C4-2B (cell line): ENCODE data around the gene CLMP.

Source experiments
- ZFX ChIP-seq: fragments of 450-650 bp; IDR thresholded peaks from 2 replicates; pipeline ENCODE4 v1.6.1; 2017
- TF ChIP-seq, protein P1 (sequence below): fragments of 450-650 bp; conservative IDR thresholded peaks from 2 replicates; pipeline ENCODE4 v1.5.1; 2017; ENCODE audit warnings: mild to moderate bottlenecking

DNA sequence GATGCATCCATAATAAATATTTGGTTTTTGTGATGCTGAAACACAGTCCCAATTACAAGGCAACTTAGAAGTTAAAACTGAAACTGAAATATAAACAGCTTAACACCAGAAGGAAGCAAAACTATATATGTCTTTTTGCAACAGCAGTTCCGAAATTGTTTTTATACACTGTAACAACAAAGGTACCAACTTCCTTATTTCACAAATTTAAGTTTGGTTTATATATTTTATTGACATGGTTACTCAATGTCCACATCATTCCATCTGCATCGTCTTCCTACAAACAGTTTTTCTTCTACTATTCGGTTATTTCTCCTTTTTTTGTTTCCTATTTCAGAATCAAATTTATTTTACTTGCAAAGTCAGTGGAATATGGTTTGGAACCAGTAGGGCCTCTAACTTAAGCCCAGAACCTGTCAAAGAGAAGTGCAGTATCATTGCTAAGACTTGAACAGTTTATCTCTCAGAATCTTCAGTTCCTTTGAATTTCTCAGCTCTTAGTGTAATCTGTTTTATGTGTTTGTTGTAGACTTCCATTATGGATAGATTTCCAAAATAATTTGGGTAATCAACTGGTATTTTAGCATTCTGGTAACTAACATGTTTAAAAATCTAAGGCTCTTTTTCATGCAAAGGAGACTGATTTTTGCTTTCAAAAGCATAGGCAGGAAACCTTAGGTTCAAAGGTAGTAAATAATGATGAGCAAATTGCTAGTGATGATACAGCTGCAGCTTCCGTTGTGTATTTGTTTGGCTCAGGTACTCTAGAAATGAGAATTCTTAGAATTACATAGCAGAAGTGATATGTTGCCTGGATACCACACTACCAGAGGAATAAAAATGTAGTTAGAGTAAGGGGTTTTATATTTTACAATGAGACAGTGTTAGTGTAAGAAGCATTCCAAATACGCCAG lies 124.9 kb downstream of the CLMP start:
- TF ChIP-seq, protein P1, sequence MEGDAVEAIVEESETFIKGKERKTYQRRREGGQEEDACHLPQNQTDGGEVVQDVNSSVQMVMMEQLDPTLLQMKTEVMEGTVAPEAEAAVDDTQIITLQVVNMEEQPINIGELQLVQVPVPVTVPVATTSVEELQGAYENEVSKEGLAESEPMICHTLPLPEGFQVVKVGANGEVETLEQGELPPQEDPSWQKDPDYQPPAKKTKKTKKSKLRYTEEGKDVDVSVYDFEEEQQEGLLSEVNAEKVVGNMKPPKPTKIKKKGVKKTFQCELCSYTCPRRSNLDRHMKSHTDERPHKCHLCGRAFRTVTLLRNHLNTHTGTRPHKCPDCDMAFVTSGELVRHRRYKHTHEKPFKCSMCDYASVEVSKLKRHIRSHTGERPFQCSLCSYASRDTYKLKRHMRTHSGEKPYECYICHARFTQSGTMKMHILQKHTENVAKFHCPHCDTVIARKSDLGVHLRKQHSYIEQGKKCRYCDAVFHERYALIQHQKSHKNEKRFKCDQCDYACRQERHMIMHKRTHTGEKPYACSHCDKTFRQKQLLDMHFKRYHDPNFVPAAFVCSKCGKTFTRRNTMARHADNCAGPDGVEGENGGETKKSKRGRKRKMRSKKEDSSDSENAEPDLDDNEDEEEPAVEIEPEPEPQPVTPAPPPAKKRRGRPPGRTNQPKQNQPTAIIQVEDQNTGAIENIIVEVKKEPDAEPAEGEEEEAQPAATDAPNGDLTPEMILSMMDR, result no peak
- TF ChIP-seq ZFX, result no peak
